LNCAP (cell line): ENCODE data around the gene HTR6.

Experiments
- CTCF ChIP-seq: fragments of 450-650 bp; IDR thresholded peaks from 2 replicates; pipeline ENCODE4 v1.5.1; 2017; ENCODE audit warnings: mild to moderate bottlenecking

Gene HTR6

GRCh38 chr1:19687414-19687813 lies 22.7 kb downstream of the HTR6 start:
- TF ChIP-seq CTCF, result no peak

GRCh38 chr1:19688041-19688842 lies 23.6 kb downstream of the HTR6 start:
- no peak for TF ChIP-seq CTCF

DNA sequence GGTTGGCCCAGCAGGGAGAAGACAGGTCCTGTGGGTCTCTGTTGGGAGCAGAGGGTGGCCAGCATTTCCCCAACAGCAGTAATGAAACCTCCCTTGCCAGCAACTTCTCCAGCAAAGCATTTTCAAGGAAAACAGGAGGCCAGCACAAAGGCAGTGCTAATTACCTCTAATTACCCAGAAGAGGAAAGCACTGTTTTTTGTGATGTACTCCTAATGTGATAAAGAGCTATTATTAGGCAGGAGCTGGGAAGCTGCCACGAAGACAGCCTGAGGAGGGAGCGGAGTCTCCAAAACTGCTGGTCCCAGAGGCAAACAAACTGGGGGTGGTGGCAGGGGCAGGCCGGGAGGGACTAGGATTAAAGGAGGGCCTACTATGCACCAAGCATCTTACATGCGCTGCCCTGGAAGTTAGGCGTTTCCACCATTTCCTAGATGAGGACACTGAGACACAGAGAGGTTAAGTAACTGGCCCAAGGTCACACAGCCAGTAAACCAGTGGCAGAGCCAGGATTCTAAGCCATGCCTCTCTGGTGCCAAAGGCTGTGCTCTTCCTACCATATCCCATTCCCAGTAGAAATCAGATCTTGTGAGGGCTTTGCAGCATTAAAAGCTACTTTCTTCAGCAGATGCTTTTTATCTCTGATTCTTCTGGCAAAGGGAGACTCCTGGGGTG lies 24.5 kb downstream of the HTR6 start:
- TF ChIP-seq CTCF, result no peak

GRCh38 chr1:19689856-19690255 lies 25.2 kb downstream of the HTR6 start:
- no peak for TF ChIP-seq CTCF

DNA sequence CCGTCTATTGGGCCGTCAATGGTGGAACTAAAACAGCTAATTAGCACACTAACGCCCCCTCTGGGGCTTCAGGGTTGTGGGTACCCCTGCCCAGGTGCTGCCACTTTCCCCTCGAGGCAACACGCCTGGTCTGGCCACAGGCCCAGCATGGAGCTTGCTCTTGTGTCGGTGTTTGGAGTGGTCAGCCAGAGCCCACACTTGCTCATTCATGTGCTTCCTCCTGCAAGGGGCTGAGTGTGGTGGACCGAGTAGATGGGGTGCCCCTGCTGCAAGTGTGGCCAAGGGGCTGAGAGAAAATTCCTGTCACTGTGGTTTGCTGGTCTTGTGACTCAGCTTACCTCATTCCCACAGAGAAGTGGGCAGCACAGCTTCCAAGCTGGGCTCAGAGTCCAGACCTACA lies 25.7 kb downstream of the HTR6 start:
- TF ChIP-seq CTCF, result no peak

DNA sequence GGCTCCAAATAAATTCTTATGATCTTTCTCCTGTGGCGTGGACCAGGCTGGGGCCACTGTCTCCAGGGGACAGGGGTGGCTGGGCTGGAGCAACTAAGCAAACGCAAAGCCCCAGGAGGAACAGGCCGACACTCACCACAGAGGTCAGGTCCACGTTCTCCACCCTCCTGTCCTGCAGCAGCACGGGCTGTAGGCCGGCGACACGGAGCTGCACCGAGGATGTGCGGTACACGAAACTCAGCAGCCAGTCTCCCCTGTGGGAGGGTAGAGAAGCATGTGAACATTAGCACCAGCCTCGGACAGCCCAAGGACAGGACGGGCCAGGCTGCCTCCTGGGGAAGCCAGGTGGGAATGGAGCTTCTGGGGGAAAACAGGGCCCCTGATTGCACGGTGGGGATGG lies 29.6 kb downstream of the HTR6 start:
- TF ChIP-seq CTCF, result no peak

DNA sequence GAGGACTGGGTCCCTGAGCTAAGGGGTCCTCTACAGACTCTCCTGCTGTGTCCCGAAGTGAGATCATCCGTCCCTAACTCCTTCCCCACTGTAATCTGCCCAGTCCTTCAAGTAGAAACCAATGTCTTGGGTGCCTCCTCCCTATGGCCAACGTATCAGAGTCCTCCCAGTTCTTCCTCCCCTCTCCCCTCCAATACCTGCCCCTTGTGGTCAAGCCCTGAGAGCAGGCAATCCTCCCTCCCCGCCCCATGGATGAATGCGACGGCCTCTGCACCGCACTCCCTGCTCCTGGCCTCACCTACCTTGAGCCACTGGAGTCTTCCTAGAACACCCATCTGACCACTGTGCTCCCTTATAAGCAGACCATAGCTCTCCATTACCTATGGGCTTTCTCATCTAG lies 31.1 kb downstream of the HTR6 start:
- no peak for TF ChIP-seq CTCF
